SK-N-SH (cell line): ENCODE data around the gene KANSL3. TPM values are rescaled to one million over a fixed set of nuclear protein-coding genes. Genes with fewer than 3 reads are reported as not detected.

Source experiments
- CTCF ChIA-PET: fragments of 300-600, 350-600 bp; formaldehyde crosslinking; extraction: SDS; loops from one replicate; lab custom pipeline; 2021; lab: Yijun Ruan, JAX
- POLR2A ChIA-PET: fragments of 350-600 bp; sonication (Branson Sonifier 250); formaldehyde crosslinking; extraction: SDS; loops from one replicate; lab custom pipeline; 2020; ENCODE audit warnings: antibody characterized with exemption, inconsistent platforms; lab: Yijun Ruan, JAX
- DNase-seq: peaks from one replicate; pipeline ENCODE4 v3.0.0; 2012
- H2AFZ ChIP-seq: fragments of 200-600 bp; sonication (generic); 2 replicates; pipeline ENCODE4 v1.8.1; 2016; ENCODE audit warnings: antibody characterized with exemption, mild to moderate bottlenecking, low read depth
- H3F3A ChIP-seq: fragments of 200-600 bp; sonication (generic); replicated peaks from 2 replicates; pipeline ENCODE3; 2016; ENCODE audit warnings: antibody characterized with exemption, mild to moderate bottlenecking; ENCODE audit not compliant: insufficient read depth
- H3K27ac ChIP-seq, 2 experiments: fragments of 200-500 bp in 1 of 2; fragments of 200-600 bp in 1 of 2; sonication (Bioruptor generic) in 1 of 2; sonication (generic), shearing (Covaris generic) in 1 of 2; 2 replicates each; pipeline versions ENCODE4 v1.5.1 to v1.6.1; 2014 to 2016; ENCODE audit warnings: low read depth in 2 of 2, inconsistent platforms in 1 of 2, low read length in 1 of 2, mild to moderate bottlenecking in 1 of 2, mixed read lengths in 1 of 2
- H3K27me3 ChIP-seq: fragments of 200-600 bp; sonication (generic), shearing (Covaris generic); 2 replicates; pipeline ENCODE4 v1.6.1; 2016; ENCODE audit warnings: mixed run types; ENCODE audit not compliant: insufficient read depth
- H3K36me3 ChIP-seq, 2 experiments: fragments of 200-500 bp in 1 of 2; fragments of 200-600 bp in 1 of 2; sonication (Bioruptor generic) in 1 of 2; sonication (generic) in 1 of 2; replicated peaks in 1 of 2; 2 replicates each; pipeline versions ENCODE3 to v1.5.1; 2014 to 2016; ENCODE audit warnings: low read length in 1 of 2, mild to moderate bottlenecking in 1 of 2; ENCODE audit not compliant: insufficient read depth in 2 of 2, control insufficient read depth in 1 of 2
- H3K4me1 ChIP-seq, 2 experiments: fragments of 200-500 bp in 1 of 2; fragments of 200-600 bp in 1 of 2; sonication (Bioruptor generic) in 1 of 2; sonication (generic), shearing (Covaris generic) in 1 of 2; 2 replicates each; pipeline versions ENCODE4 v1.5.1 to v1.6.1; 2014 to 2016; ENCODE audit warnings: low read depth in 1 of 2, low read length in 1 of 2, mixed run types in 1 of 2; ENCODE audit not compliant: insufficient read depth in 2 of 2, control insufficient read depth in 1 of 2
- H3K4me2 ChIP-seq: fragments of 200-600 bp; sonication (generic), shearing (Covaris generic); 2 replicates; pipeline ENCODE4 v1.6.1; 2017; ENCODE audit warnings: mixed run types
- H3K4me3 ChIP-seq, 2 experiments: fragments of 200-500 bp in 1 of 2; fragments of 200-600 bp in 1 of 2; sonication (Bioruptor generic) in 1 of 2; sonication (generic), shearing (Covaris generic) in 1 of 2; 2 replicates each; pipeline versions ENCODE4 v1.5.1 to v1.8.1; 2014 to 2016; ENCODE audit warnings: low read depth in 2 of 2, inconsistent platforms in 1 of 2, low read length in 1 of 2, mild to moderate bottlenecking in 1 of 2, mixed read lengths in 1 of 2, moderate library complexity in 1 of 2
- H3K79me2 ChIP-seq: fragments of 200-600 bp; sonication (generic); 2 replicates; pipeline ENCODE4 v1.8.1; 2017; ENCODE audit warnings: mild to moderate bottlenecking; ENCODE audit not compliant: insufficient read depth
- H3K9ac ChIP-seq: fragments of 200-600 bp; sonication (generic); 2 replicates; pipeline ENCODE4 v1.6.1; 2017; ENCODE audit warnings: mixed run types
- H3K9me2 ChIP-seq: fragments of 200-600 bp; sonication (generic); 2 replicates; pipeline ENCODE4 v1.6.1; 2017; ENCODE audit warnings: mixed run types
- H3K9me3 ChIP-seq: fragments of 200-600 bp; sonication (generic); 2 replicates; pipeline ENCODE4 v1.6.1; 2017; ENCODE audit warnings: mixed run types, mild to moderate bottlenecking, moderate library complexity
- H4K20me1 ChIP-seq: fragments of 200-600 bp; sonication (generic); 2 replicates; pipeline ENCODE4 v1.6.1; 2017; ENCODE audit warnings: mild to moderate bottlenecking, mixed run types; ENCODE audit not compliant: insufficient read depth
- ELF1 ChIP-seq: IDR thresholded peaks from 2 replicates; pipeline ENCODE4 v1.4.0; 2012
- EZH2phosphoT487 ChIP-seq: fragments of 200-600 bp; sonication (generic); IDR thresholded peaks from 2 replicates; pipeline ENCODE4 v1.6.1; 2017; ENCODE audit warnings: low read depth, mixed run types, mild to moderate bottlenecking, antibody characterized with exemption, moderate library complexity, borderline replicate concordance
- FOSL2 ChIP-seq: IDR thresholded peaks from 2 replicates; pipeline ENCODE4 v1.4.0; 2012; ENCODE audit warnings: low read depth, mild to moderate bottlenecking, moderate library complexity, borderline replicate concordance
- FOXJ3 ChIP-seq: sonication (generic); formaldehyde crosslinking; IDR thresholded peaks from 2 replicates; pipeline ENCODE4 v1.5.1; 2020; ENCODE audit warnings: mild to moderate bottlenecking, missing genetic modification reagents
- GABPA ChIP-seq: IDR thresholded peaks from 2 replicates; pipeline ENCODE4 v1.4.0; 2012; ENCODE audit warnings: low read depth, mild to moderate bottlenecking
- JUND ChIP-seq: IDR thresholded peaks from 2 replicates; pipeline ENCODE4 v1.4.0; 2012
- MEF2A ChIP-seq: IDR thresholded peaks from 2 replicates; pipeline ENCODE4 v1.4.0; 2012; ENCODE audit warnings: low read depth, borderline replicate concordance
- MXI1 ChIP-seq: IDR thresholded peaks from 2 replicates; pipeline ENCODE4 v1.6.1; 2012; ENCODE audit warnings: mild to moderate bottlenecking, low read depth, low read length, improper control_type of control experiment
- POLR2AphosphoS5 ChIP-seq: IDR thresholded peaks from 2 replicates; pipeline ENCODE4 v1.6.1; 2012; ENCODE audit warnings: low read depth, low read length
- RAD21 ChIP-seq: IDR thresholded peaks from 2 replicates; pipeline ENCODE4 v1.6.1; 2012; ENCODE audit warnings: mild to moderate bottlenecking, low read length
- RFX5 ChIP-seq: IDR thresholded peaks from 2 replicates; pipeline ENCODE4 v1.6.1; 2012; ENCODE audit warnings: mild to moderate bottlenecking, improper control_type of control experiment, low read length
- RXRA ChIP-seq: IDR thresholded peaks from 2 replicates; pipeline ENCODE4 v1.4.0; 2012; ENCODE audit warnings: low read depth, mild to moderate bottlenecking, borderline replicate concordance
- SMC3 ChIP-seq: IDR thresholded peaks from 2 replicates; pipeline ENCODE4 v1.6.1; 2012; ENCODE audit warnings: low read depth, low read length, improper control_type of control experiment
- TEAD4 ChIP-seq: IDR thresholded peaks from 2 replicates; pipeline ENCODE4 v1.4.0; 2012; ENCODE audit warnings: mild to moderate bottlenecking, borderline replicate concordance; ENCODE audit not compliant: insufficient read depth
- WGBS: methylation state at CpG from one replicate; pipeline ENCODE4 v1.1.6; 2017; ENCODE audit warnings: low lambda C conversion rate; 5-methylcytosine and 5-hydroxymethylcytosine counted together
- polyA plus RNA-seq, 3 experiments: library from polyadenylated mRNA; depleted of rRNA; stranded (reverse); fragments of >200 nt; gene quantifications; 2 replicates each; pipeline ENCODE4 v1.2.3, GENCODE V29; 2012
- TF ChIP-seq, protein P1 (sequence below): IDR thresholded peaks from 2 replicates; pipeline ENCODE4 v1.6.1; 2012; ENCODE audit warnings: mild to moderate bottlenecking, low read depth, low read length, moderate library complexity
- TF ChIP-seq, protein P2 (sequence below): fragments of 200-600 bp; sonication (generic); IDR thresholded peaks from 2 replicates; pipeline ENCODE4 v1.6.1; 2017; ENCODE audit warnings: antibody characterized with exemption, mild to moderate bottlenecking, moderate library complexity
- TF ChIP-seq, protein P3 (sequence below): fragments of 150-350 bp; IDR thresholded peaks from 2 replicates; pipeline ENCODE4 v1.6.1; 2017; ENCODE audit warnings: antibody characterized with exemption, low read length, low read depth, borderline replicate concordance
- TF ChIP-seq, protein P4 (sequence below): IDR thresholded peaks from 2 replicates; pipeline ENCODE4 v1.4.0; 2012; ENCODE audit warnings: low read depth, borderline replicate concordance

The KANSL3 gene
- polyA plus RNA-seq, 1 of the 3 experiments (the other 2 are of a cell fraction): 10.7 TPM

DNA sequence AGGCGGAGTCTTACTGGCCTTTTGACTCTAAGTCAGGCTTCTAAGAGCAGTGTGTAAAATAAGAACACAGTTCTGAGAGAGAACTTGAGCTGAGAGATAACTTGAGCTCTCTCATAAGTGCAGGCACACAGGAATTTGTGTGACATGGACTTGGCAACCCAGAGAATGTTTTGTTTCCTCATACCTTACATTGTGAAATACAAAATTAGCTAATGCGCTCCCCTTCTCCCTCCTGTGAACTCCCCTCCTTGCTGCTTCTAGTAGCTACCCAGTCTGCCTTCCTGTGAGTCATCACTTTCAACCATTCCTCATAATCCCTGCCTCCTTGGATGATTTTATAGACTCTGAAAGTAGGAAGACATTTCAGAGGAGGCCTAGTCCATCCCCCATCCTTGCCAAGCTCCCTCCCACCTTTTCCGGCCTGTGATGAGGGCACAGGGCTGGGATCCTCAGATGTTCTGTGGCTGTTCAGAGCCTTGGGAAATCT lies 27.0 kb upstream of the KANSL3 start:
- Histone ChIP-seq H3K4me1 (peaks cover 0 to 14% of the 10 kb centered on the region in 2 experiments; a peak in 2 of 4 replicates), H3K9me2 (no peaks in the 10 kb centered on the region), H3F3A (peaks cover 7% of the 10 kb centered on the region), H3K4me3 (no peak overlapping the region), H3K9ac (peak overlapping the region; percentile 31), H3K36me3 (no peaks in the 10 kb centered on the region), H3K27ac (peak overlapping the region in 1 of 2 experiments; percentile 82; a peak in 2 of 4 replicates), H3K79me2 (no peaks in the 10 kb centered on the region), H3K4me2 (peak overlapping the region; percentile 56), H4K20me1 (no peaks in the 10 kb centered on the region), H2AFZ (peak overlapping the region; percentile 80; the same call in 1 of the 2 replicates), H3K9me3 (no peaks in the 10 kb centered on the region), H3K27me3 (no peaks in the 10 kb centered on the region)
- CTCF ChIA-PET: interaction anchor here (1.0 kb wide), 1 partner anchor 256 kb away, joined by 3 read pairs; no protein-coding TSS in a partner anchor
- 61% methylated on average over 3 of the region's 3 CpGs for WGBS
- no peak for DNase-seq
- TF ChIP-seq RAD21 (no peak), RXRA (0 out of 2 replicates have a peak, but pooled peaks have one; percentile 18), ELF1 (0 out of 2 replicates have a peak, but pooled peaks have one; percentile 22), JUND (peak; percentile 37; the same call in 1 of the 2 replicates), RFX5 (no peak), TEAD4 (no peak), FOSL2 (peak; percentile 70; the same call in 1 of the 2 replicates)
- TF ChIP-seq, protein P1, sequence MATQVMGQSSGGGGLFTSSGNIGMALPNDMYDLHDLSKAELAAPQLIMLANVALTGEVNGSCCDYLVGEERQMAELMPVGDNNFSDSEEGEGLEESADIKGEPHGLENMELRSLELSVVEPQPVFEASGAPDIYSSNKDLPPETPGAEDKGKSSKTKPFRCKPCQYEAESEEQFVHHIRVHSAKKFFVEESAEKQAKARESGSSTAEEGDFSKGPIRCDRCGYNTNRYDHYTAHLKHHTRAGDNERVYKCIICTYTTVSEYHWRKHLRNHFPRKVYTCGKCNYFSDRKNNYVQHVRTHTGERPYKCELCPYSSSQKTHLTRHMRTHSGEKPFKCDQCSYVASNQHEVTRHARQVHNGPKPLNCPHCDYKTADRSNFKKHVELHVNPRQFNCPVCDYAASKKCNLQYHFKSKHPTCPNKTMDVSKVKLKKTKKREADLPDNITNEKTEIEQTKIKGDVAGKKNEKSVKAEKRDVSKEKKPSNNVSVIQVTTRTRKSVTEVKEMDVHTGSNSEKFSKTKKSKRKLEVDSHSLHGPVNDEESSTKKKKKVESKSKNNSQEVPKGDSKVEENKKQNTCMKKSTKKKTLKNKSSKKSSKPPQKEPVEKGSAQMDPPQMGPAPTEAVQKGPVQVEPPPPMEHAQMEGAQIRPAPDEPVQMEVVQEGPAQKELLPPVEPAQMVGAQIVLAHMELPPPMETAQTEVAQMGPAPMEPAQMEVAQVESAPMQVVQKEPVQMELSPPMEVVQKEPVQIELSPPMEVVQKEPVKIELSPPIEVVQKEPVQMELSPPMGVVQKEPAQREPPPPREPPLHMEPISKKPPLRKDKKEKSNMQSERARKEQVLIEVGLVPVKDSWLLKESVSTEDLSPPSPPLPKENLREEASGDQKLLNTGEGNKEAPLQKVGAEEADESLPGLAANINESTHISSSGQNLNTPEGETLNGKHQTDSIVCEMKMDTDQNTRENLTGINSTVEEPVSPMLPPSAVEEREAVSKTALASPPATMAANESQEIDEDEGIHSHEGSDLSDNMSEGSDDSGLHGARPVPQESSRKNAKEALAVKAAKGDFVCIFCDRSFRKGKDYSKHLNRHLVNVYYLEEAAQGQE: no peak
- TF ChIP-seq, protein P2, sequence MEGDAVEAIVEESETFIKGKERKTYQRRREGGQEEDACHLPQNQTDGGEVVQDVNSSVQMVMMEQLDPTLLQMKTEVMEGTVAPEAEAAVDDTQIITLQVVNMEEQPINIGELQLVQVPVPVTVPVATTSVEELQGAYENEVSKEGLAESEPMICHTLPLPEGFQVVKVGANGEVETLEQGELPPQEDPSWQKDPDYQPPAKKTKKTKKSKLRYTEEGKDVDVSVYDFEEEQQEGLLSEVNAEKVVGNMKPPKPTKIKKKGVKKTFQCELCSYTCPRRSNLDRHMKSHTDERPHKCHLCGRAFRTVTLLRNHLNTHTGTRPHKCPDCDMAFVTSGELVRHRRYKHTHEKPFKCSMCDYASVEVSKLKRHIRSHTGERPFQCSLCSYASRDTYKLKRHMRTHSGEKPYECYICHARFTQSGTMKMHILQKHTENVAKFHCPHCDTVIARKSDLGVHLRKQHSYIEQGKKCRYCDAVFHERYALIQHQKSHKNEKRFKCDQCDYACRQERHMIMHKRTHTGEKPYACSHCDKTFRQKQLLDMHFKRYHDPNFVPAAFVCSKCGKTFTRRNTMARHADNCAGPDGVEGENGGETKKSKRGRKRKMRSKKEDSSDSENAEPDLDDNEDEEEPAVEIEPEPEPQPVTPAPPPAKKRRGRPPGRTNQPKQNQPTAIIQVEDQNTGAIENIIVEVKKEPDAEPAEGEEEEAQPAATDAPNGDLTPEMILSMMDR: no peak
- POLR2A ChIA-PET: no interaction called here

DNA sequence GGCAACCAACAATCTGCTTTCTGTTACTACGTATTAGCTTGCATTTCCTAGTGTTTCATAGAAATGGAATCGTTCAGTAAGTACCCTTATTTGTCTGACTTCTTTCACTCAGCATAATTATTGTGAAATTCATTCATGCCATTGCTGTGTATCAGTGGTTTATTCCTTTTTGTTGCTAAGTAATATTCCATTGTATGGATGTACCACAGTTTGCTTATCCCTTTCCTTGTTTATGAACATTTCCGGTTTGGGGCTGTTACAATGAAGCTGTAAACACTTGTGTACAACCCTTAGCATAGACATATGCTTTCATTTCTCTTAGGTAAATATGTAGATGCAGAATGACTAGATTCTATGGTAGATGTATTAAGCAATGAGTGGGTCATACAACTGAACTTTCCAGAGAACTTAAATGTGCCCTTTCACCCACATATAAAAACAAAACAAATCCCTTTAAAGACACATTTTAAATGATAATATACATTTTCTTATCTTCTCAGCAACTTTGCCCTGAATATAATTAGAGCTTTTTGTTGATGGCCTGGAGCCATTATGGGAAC lies 26.3 kb upstream of the KANSL3 start:
- no peaks in the 10 kb centered on the region for H3K9me2 ChIP-seq
- no peaks in the 10 kb centered on the region for H3K79me2 ChIP-seq
- no peak overlapping the region for H3K9ac ChIP-seq
- H3K9me3 ChIP-seq: no peaks in the 10 kb centered on the region
- no peak overlapping the region; the same call in 1 of the 2 replicates for H3K4me2 ChIP-seq
- peaks cover 7% of the 10 kb centered on the region for H3F3A ChIP-seq
- H3K4me1 ChIP-seq: peaks cover 0 to 14% of the 10 kb centered on the region in 2 experiments; a peak in 2 of 4 replicates
- H2AFZ ChIP-seq: peak overlapping the region; percentile 49; the same call in 1 of the 2 replicates
- 57% methylated on average over 3 of the region's 3 CpGs for WGBS
- no peaks in the 10 kb centered on the region for H3K36me3 ChIP-seq
- ChIA-PET CTCF (interaction anchor here (1.0 kb wide), 1 partner anchor 255 kb away, joined by 3 read pairs; no protein-coding TSS in a partner anchor), POLR2A (no interaction called here)
- H3K4me3 ChIP-seq: no peak overlapping the region
- H3K27me3 ChIP-seq: no peaks in the 10 kb centered on the region
- H3K27ac ChIP-seq: peak overlapping the region in 1 of 2 experiments; percentile 82; a peak in 2 of 4 replicates
- no peaks in the 10 kb centered on the region for H4K20me1 ChIP-seq
- DNase-seq: no peak
- TF ChIP-seq ELF1: no peak
- TF ChIP-seq MEF2A: no peak
- TF ChIP-seq FOSL2: no peak
- TF ChIP-seq MXI1: no peak
- TF ChIP-seq GABPA: no peak
- no peak for TF ChIP-seq RAD21
- TF ChIP-seq, protein P3, sequence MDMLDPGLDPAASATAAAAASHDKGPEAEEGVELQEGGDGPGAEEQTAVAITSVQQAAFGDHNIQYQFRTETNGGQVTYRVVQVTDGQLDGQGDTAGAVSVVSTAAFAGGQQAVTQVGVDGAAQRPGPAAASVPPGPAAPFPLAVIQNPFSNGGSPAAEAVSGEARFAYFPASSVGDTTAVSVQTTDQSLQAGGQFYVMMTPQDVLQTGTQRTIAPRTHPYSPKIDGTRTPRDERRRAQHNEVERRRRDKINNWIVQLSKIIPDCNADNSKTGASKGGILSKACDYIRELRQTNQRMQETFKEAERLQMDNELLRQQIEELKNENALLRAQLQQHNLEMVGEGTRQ: no peak
- no peak for TF ChIP-seq RXRA
- TF ChIP-seq SMC3: no peak
- no peak for TF ChIP-seq EZH2phosphoT487
- TF ChIP-seq FOXJ3 (CRISPR knock-in tag): no peak
- TF ChIP-seq, protein P4, sequence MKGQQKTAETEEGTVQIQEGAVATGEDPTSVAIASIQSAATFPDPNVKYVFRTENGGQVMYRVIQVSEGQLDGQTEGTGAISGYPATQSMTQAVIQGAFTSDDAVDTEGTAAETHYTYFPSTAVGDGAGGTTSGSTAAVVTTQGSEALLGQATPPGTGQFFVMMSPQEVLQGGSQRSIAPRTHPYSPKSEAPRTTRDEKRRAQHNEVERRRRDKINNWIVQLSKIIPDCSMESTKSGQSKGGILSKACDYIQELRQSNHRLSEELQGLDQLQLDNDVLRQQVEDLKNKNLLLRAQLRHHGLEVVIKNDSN: no peak
- TF ChIP-seq POLR2AphosphoS5: no peak
